ENCODE measurements around the gene GALNT10. TPM values are rescaled to one million over a fixed set of nuclear protein-coding genes. Genes with fewer than 3 reads are reported as not detected.

The GALNT10 gene
- polyA plus RNA-seq, 3 donors: 6.2 to 14.5 (median 8.1) TPM

DNA sequence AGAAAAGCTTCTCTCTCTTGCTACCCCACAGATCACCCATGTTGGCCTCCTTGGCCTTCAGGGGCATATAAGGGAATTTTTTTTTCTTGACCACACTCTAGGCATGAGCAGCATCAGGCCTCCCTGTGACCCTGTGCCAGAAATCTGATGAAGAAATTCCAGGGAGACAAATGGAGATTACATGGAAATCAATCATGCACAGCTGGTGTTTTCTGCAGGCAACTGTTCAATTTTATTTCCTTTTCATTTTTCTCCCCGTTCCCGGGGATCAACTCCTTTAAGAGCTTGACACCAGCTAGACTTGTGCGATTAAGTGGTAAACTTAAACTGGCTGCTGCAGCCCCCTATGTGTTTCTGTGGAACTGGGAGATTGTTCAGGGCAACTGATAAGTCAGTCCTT lies 59.3 kb downstream of the GALNT10 start:
- WGBS, 3 donors: 30 to 62% (median 48%) methylated on average over 3 of the region's 3 CpGs
- no peak overlapping the region for H3K27ac ChIP-seq (ENCODE audit: low read depth, low read length)

DNA sequence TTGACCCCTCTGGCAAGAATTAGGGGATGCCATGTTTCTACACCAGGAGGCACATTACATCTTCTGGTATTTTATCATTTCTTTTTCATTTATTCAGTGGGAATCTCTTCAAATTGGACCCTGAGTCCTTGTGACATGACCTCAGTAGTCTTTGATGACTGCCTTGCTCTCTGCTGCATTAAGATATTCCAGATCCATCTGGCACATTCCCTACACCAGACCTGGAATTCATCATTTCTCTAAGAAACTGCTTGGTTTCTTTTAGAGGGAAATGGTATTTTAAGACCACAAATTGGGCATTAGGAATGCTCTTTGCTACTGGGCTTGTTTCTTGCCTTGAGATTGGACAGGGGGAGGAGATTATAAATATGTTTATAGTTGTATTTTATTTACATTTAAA lies 61.0 kb downstream of the GALNT10 start:
- H3K27ac ChIP-seq (ENCODE audit: low read depth, low read length): no peak overlapping the region

DNA sequence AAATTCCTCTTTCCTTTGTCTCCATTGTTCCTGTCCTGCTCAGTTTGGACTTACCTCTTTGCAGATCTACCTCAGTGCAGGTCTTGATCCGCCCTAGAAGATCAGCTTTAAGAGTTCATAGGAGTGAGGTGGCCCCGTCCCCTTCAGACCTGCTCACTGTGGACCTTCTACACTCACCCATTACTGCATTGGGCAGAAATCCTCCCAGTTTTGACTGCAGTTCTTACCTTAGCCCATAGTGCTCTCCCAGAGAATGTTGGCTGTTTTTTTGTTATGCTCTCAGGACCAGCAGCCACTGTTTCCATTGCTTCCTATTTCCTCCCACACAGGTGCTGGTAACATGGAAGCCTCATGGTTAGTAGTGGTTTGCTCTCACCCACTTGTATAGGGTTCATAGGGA lies 63.3 kb downstream of the GALNT10 start:
- 93 to 96% (median 95%) methylated on average over 2 of the region's 2 CpGs for WGBS, 3 donors
- H3K27ac ChIP-seq (ENCODE audit: low read depth, low read length): no peak overlapping the region

DNA sequence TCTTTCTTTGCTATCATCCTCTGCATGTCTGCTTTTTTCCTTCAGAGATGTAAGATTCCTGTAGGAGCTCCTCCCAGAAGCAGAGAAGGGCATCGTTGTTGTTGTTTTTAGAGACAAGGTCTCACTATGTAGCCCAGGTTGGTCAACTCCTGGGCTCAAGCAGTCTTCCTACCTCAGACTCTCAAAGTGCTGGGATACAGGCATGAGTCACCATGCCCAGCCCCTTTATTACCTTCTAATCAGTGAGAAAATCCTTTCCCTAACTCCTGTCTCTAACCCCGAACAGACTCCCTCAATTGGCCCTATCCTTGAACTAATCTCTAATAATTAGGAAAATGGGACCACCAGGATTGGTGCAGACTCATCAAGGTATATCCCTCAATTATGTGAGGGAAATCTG lies 64.4 kb downstream of the GALNT10 start:
- H3K27ac ChIP-seq (ENCODE audit: low read depth, low read length): no peak overlapping the region
- 86 to 95% (median 88%) methylated on average over 2 of the region's 2 CpGs for WGBS, 3 donors

DNA sequence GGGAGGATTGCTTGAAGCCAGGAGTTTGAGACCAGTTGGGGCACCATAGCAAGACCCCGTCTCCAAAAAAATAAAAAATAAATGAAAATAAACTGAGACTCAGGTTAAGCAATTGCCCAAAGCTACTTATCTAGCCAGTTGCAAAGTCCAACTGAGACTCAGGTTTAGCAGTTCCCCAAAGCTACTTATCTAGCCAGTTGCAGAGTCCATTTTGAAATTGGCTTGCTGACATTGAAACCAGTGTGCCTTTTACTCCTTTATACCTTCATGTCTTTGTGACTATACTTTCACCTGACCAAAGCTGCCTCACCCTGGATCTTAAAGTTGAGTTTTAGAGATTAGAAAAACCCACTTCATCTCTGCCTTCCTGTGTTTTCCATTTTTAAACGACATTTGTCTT lies 66.5 kb downstream of the GALNT10 start:
- H3K27ac ChIP-seq (ENCODE audit: low read depth, low read length): no peak overlapping the region
- WGBS, 3 donors: 65 to 89% (median 87%) methylated on average over 2 of the region's 2 CpGs

DNA sequence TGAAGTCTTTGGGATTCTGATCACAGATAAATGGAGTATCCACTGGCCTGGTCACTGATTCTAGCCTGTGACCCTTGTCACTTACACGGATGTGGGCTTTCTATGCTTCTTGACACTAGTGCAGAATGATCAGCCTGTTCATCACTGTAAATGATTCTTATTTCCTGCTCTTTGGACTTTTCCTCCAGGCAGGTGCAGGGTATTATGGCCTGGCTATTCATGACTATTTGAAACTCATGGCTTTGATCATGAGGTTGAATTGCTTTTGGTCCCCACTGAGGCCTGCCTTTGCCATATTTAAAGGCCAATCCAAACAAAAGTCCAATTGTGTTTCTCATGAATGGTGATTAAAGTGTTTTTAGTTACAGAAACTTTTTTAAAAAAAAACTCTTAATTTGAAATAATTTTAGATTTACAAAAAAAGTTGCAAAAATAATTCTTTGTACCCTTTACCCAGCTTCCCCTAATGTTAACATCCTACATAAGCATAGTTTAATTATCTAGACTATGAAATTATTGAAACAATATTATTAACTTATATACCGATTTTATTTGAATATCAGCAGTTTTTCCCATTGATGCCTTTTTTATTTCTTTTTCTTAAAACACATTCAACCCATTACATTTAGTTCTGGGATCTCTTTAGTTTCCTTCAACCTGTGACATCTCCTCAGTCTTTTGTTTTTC lies 68.1 kb downstream of the GALNT10 start:
- no peak overlapping the region for H3K27ac ChIP-seq (ENCODE audit: low read depth, low read length)
- 79 to 86% (median 81%) methylated on average over 2 of the region's 2 CpGs for WGBS, 3 donors

DNA sequence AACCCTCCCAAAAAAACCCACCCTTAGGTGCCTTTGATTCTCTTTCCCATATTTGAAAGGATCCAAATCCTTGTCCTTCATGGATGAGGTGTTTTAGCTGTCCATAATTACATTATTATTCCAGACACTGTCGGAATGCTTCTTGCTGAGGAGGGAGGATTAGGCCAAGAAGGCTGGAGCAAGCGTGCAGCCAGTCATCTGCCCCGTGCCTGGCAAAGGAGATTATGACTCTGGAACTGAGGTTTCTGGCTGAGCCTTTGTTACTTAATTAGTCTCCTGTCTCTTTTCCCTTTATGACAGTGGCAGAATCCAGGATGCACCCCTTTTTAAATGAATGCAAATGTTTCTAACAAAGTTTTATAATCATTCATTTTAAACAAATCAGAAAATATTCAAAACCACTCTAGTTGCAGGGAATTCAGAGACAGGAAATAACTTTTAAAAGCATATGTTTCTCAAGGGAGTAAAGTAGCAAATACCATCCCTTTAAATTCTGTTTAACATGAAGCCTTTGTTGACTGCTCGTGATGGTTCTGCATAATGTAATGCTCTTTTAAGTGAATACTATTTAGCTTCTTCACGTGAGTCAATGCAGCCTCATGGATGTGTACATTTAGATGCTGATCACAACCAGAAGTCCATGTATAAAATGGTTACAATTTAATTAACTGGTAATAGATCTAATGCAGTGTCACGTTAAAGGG lies 69.8 kb downstream of the GALNT10 start:
- WGBS, 3 donors: 74 to 79% (median 75%) methylated on average over 6 of the region's 6 CpGs
- no peak overlapping the region for H3K27ac ChIP-seq (ENCODE audit: low read depth, low read length)

DNA sequence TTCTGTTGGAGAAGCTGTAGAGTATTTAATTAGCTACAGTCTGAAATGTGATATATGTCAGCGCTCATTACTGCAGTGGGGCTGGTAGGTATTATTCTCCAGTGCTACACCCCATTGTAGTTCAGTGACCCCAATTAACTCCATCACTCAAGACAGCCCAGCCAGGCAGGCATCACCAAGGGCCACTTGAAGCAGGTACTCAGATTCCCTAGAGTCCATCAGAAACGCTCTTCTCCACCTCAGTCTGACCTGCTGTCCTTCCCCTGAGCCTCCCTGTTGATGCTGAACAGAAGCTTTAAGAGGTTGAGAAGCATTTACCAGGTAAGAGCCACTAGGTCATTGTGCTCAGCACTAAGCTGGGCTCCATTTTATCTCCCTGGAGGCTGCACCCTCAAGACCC lies 71.8 kb downstream of the GALNT10 start:
- WGBS, 3 donors: 95 to 98% (median 98%) methylated on average over 2 of the region's 2 CpGs
- H3K27ac ChIP-seq (ENCODE audit: low read depth, low read length): no peak overlapping the region

DNA sequence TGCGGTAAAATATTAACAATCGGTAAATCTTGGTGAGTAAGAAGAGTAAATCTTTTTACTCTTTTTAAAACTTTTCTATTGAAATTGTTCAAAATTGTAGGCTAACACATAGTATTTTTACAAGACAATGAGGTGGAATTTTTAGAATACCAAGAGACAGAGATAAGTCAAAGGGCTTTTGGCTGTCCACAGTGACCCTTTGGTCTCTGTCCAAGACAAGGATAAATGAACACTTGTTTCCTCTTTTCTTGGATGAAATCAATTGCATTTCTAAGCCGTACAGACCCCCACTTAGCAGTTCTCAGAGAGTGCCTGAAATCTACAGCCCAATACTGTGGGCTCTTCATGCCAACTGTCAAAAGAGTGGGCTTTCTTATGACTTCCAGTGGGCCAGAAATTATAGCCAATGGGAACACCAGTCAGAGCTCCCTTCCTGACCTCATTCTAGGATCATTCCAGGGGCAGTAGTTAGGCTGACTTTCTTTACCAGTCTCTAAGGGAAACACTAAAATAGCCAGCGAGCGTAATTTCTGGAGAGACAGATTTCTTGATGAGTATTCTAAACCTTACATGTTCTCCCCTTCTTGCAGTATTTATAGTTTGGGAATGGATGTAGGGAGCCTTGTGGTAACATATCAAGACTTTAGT lies 74.1 kb downstream of the GALNT10 start:
- no peak overlapping the region for H3K27ac ChIP-seq (ENCODE audit: low read depth, low read length)
- 59 to 81% (median 69%) methylated on average over 5 of the region's 5 CpGs for WGBS, 3 donors

DNA sequence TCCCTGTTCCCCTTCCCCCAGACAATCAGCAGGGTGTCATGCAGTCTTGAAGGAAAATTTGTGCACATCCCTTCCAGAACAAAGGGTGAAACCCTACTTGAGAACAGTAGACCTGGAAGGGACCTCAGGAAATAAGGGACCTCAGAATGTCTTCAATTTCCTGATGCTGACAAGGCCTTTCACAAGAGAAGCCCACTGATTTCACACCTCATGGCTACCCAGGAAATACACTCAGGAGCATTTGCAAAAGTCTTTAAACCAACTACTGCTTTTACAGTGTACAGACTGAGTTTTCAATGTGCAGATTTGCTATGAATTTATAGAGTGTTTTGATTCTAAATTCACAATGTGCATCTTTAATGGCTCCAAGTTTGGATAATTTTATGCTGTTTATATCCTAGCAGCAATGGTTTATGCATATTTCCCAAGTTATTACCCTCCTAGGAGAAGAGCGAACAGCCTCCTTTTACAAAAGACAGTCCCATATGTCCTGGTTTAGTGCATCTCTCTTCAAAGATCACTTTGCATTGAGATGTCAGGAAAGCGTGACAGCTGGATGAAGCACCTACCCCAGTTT lies 74.8 kb downstream of the GALNT10 start:
- 95 to 100% (median 98%) methylated on average over 2 of the region's 2 CpGs for WGBS, 3 donors

DNA sequence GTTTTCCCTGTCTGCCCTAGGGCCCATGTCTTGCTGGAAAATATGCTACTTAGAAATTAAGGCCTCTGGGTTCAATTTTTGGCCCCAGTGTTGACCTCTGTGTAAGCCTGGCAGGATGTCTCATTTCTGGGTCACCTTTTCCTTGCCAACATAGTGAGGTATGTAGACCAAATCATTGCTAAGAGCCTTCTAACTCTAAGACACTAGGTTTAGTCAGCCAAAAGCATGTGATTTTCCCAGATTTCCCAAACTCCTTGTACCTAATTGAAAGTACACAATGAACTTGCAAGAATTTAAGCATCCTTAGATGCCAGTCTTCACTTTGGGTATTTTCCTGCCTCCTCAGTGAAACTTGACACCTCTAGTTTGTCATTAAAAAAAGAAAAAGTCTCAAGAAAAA lies 77.0 kb downstream of the GALNT10 start:
- H3K27ac ChIP-seq (ENCODE audit: low read depth, low read length): no peak overlapping the region

More for the DNA sequence above, 74.8 kb downstream of the GALNT10 start:
- no peak overlapping the region for H3K27ac ChIP-seq (ENCODE audit: low read depth, low read length)

DNA sequence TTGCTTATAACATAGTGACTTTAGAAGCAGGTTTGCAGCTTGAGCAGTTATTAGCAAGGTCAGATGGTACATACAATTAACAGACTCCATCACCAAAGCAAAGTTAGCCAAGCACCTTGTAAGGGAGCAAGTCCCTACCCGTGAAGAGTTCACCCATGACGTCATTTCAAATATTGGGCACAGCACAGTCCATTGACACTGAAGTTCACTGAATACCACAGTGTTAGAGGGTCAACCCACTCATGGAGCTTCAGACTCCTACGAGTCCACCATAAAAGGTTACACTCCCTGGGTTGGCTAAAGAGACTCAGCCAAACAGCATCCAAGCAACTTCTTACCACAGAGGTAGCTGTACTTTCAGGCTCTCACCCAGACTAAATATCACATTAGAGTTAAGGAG lies 77.5 kb downstream of the GALNT10 start:
- H3K27ac ChIP-seq (ENCODE audit: low read depth, low read length): no peak overlapping the region
- 95 to 96% (median 95%) methylated on average over 3 of the region's 3 CpGs for WGBS, 3 donors

DNA sequence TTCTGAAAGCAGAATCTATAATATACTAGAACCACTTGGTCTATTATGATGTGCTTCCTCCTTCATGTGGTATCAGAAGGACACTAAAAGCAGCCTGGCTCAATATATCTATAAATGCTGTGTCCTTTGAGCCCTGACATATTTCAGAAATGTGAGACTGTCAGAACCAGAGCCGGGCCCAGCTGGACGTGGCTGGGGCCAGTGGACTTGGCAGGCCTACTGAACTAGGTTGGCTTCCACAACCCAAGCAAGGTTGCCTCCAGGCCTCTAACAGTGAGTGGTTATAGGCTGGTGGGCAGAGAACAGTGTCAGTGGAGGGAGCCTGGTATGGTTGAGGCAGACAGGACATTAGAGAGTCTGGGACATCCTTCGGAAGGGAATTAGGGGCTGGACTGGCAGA lies 78.9 kb downstream of the GALNT10 start:
- 89 to 97% (median 91%) methylated on average over 3 of the region's 3 CpGs for WGBS, 3 donors
- no peak overlapping the region for H3K27ac ChIP-seq (ENCODE audit: low read depth, low read length)

DNA sequence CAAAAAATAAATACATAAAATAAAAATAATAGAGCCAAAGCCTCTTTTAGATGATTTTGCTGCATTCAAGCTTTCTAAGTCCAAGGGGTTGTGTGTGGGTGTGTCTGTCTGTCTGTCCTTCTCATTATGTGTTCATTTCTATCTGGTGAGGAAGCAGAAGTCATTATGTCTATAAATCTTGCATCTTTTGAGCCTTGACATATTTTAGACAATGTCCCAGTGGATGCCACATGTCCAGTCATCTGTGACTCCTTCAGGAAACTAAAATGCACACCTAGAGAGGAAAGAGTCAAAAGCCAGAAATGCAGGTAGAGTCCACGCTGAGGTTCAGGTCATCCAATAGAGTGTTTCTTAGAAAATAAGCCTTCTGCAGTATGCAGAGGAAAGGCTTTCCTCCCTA lies 80.9 kb downstream of the GALNT10 start:
- 63 to 78% (median 76%) methylated on average over 1 of the region's 1 CpG for WGBS, 3 donors
- no peak overlapping the region for H3K27ac ChIP-seq (ENCODE audit: low read depth, low read length)

DNA sequence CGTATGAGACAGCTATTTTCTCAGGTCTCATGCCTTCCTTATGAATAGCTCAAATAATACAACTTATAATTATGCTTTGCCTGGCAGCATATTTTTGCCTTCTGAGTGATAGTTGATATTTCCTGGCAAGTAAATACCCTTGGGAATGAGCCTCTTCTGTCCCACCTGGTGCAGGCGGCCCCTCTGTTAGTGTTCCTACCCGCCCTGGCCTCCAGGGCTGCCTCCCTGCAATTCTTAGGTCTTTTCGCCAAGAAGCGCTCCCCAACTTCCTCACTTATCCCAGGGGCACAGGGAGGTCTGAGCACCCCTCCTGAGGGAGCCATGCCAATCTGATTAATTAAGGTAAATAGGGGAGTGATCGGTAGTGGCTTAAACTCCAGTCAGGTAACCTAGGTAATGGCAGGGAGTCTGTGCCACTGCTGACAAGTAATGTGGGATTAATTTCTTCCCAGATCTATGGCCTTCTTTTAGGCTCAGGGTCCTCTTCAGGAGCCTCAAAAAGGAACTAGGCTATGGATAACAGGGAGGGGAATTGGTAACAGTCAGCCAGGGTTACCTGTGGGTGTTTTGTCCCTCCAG lies 81.5 kb downstream of the GALNT10 start:
- WGBS, 3 donors: 38 to 93% (median 91%) methylated on average over 6 of the region's 6 CpGs
- H3K27ac ChIP-seq (ENCODE audit: low read depth, low read length): no peak overlapping the region

DNA sequence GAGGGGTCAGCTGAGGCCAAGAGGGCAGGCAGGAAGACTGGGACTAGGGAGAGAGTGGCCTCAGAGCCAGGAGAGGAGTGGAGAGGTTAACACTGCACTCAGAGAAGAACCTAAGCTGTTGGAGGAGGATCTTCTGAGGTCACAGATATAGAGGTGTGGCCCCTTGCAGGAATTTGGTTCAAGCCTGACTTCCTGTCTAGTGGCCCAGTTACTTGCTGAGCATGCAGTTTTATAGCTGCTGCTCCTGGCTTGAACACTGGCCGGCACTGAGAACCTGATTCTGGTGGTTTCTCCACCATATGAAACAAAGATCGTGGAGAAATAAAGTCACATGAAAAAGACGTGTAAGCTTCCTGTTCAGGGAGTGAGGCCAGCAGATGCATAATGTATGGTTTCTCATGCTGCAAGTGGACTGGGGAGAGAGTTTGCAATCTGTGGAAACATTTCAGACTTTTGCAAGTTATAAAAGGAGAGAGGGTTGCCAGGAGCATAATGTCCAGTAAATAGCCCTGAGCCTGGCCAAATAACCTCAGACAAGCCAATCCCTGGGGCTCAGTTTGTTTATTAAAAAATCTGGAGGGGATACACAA lies 82.6 kb downstream of the GALNT10 start:
- H3K27ac ChIP-seq (ENCODE audit: low read depth, low read length): no peak overlapping the region
- 5 to 57% (median 6%) methylated on average over 3 of the region's 3 CpGs for WGBS, 3 donors

DNA sequence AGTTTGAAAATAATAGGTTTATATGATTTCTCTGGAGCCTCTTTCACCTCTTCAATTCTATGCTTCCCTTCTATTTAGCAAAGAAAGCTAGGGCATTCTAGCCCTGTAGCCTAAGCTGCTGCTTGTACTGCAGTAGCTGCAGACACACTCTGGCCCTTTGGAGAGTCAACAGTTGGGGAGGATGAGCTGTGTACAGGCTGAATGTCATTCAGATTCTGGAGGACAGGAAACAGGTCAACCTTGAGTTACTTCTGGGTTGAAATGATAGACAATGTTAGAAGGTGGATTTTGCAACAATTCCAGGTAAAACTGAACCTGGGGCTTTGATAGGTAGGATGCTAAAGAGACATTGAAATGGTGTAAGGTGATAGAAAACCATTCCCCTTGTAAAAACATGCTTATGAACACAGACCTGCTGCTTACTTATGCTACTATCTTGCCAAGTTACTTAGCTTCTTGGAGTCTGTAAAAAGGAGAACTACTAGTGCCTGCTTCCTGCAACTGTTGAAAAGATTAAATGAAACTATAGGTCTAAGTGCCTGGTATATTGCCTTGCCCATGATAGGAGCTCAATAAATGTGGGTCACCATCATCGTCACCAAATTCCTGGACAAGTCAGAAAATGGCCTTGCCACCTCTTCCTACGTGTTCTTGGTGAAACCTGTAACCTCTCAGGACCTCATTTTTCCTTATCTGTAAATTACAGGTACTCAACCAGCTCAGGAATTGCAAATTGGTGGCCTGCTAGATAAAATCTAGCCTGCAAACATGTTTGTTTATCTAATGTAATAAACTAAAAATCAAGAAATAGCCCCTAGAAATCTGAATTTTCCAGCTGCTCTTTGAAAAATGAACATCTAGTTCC lies 83.7 kb downstream of the GALNT10 start:
- WGBS, 3 donors: 65 to 77% (median 66%) methylated on average over 2 of the region's 2 CpGs
- H3K27ac ChIP-seq (ENCODE audit: low read depth, low read length): no peak overlapping the region

DNA sequence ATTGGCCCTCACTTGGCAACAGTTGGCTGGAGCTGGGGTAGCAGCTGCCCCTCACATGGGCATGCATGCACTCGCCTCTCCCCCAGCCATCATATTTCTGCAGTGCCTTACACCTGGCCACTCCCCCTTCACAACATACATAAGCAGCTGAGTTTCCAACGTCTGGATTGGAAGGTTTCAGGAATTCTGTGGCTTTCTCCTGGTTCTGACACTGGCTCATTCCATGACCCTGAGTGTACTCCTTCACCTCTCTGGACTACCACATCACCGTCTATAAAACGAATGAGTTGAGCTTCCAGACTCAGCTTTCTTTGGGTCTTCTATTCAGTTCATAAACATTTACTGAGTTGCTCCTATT lies 84.3 kb downstream of the GALNT10 start:
- whole genome bisulfite sequencing, 3 donors: 61 to 85% (median 75%) methylated on average over 4 of the region's 4 CpGs
- no peak overlapping the region for H3K27ac ChIP-seq (ENCODE audit: low read depth, low read length)
